NCI-H1105 (cell line): ENCODE data around the gene GPBP1L1.
"Not testable (repeated sequence)": the region's sequence is repeated elsewhere in the genome, so short reads cannot be mapped to it uniquely, and the experiment has no call there.

Experiments
- DNase-seq: peaks from one replicate; lab custom pipeline; 2025; lab: John Stamatoyannopoulos, UW

Gene GPBP1L1, protein sequence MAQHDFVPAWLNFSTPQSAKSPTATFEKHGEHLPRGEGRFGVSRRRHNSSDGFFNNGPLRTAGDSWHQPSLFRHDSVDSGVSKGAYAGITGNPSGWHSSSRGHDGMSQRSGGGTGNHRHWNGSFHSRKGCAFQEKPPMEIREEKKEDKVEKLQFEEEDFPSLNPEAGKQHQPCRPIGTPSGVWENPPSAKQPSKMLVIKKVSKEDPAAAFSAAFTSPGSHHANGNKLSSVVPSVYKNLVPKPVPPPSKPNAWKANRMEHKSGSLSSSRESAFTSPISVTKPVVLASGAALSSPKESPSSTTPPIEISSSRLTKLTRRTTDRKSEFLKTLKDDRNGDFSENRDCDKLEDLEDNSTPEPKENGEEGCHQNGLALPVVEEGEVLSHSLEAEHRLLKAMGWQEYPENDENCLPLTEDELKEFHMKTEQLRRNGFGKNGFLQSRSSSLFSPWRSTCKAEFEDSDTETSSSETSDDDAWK

GRCh38 chr1:45686288-45687013 lies at the start of gene GPBP1L1:
Gene GPBP1L1, minus strand, starts transcription at chr1:45686533. Its CDS starts 27,446 bp downstream, at chr1:45659087.
- peak; percentile 95 for DNase-seq

DNA sequence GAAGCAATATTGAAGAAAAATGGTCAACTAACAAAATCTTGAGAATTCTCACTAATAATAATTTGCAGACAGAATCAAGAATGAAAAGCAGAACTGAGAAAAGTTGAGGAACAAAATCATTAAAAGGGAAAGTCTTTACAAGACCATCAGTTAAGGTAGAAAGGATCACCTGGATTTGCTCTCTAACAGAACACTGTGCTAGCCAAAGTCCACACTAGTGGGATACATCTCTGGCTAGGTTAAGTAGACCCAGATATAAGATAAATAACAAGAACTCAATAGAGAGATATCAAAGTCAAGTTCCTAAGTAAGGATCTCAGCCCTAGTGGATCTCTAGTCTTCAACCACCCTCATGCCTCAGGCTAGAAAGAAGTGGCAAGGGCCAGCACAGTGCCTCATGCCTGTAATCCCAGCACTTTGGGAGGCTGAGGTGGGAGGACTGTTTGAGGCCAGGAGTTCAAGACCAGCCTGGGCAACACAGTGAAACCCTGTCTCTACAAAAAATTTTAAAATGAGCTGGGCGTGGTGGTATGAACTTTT lies 44.5 kb upstream of the GPBP1L1 start:
- no peak for DNase-seq

DNA sequence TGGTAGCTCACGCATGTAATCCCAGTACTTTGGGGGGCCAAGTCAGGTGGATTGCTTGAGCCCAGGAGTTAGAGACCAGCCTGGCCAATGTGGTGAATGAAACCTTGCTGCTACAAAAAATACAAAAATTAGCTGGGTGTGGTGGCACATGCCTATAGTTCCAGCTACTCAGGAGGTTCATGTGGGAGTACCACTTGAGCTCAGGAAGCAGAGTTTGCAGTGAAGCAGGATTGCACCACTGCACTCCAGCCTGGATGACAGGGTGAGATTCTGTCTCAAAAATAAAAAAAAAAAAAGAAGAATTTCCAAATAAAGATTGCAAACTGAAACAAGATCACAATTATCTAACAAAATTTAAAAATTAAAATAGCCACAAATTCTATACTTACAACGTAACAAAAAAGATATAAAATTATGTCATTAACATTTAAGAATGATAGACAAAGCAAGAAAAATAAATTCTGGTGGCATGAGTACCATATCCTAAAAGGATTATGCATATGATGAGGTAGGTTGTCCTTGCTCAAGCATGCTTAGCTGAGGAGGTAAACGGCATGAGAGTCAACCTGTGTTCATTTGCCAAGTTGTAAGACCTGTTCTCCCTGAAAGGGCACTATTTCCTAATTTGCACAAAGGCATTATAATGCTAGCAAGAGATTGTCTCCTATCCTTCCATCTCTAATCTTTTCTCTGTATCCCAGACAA lies 43.9 kb upstream of the GPBP1L1 start:
- DNase-seq = no peak

DNA sequence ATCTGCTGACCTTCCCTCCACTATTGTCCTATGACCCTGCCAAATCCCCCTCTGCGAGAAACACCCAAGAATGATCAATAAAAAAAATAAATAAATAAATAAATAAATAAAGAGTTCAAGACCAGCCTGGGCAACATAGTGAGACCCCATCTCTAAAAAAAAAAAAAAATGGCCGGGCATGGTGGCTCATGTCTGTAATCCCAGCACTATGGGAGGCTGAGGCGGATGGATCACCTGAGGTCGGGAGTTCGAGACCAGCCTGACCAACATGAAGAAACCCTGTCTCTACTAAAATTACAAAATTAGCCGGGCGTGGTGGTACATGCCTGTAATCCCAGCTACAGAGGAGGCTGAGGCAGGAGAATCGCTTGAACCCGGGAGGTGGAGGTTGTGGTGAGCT lies 39.7 kb upstream of the GPBP1L1 start:
- DNase-seq = not testable (repeated sequence)

DNA sequence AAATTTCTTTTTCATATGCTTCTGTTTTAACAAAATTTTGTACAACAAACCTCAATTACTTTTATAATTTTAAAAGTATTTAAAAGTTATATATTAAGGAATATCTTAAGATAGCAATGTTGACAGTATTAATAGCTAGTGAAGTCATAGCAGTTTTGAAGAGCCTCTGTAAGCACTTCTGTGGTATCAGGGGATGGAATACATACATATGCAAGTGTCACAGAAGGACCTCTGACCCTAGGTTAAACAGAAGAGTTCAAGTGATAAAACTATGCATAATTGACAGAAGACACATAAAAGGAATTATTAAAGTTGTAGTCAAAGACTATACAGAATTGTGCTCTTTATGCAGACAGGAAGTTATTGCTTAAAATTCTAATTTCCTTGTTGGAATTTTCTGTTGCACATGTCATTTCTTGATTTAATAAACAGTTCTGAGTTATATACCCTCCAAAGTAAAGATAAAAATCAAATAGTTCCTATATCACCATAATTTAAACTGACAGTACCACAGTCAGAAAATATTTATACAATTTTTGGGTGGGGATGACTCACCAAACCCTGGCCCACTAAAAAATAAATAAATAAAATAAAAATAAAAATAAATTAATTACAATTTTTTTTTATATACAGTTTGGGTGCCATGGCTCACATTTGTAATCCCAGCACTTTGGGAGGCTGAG lies 37.1 kb upstream of the GPBP1L1 start:
- DNase-seq = no peak

DNA sequence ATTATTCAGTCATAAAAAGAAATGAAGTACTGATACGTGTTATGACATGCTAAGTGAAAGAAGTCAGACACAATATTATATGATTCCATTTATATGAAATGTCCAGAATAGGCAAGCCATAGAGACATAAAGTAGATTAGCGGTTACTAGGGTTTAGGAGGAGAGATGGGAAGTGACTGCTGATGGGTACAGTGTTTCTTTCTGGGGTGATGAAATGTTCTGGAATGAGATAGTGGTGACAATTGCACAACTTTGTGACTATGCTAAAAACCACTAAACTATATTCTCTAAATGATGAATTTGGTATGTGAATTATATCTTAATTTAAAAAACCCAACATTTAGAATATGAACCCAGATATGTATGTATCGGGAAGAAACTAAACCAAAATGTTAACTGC lies 36.5 kb upstream of the GPBP1L1 start:
- no peak for DNase-seq

- DNase-seq = no peak
Observed at GRCh38 chr1:45721207-45721606, 34.9 kb upstream of the GPBP1L1 start.

- no peak for DNase-seq
Observed at GRCh38 chr1:45718289-45718688, 32.0 kb upstream of the GPBP1L1 start.

GRCh38 chr1:45717386-45717785 lies 31.1 kb upstream of the GPBP1L1 start:
- DNase-seq = not testable (repeated sequence)

- no peak for DNase-seq
Observed at GRCh38 chr1:45716700-45717099, 30.4 kb upstream of the GPBP1L1 start.

GRCh38 chr1:45713711-45714110 lies 27.4 kb upstream of the GPBP1L1 start:
- no peak for DNase-seq

DNA sequence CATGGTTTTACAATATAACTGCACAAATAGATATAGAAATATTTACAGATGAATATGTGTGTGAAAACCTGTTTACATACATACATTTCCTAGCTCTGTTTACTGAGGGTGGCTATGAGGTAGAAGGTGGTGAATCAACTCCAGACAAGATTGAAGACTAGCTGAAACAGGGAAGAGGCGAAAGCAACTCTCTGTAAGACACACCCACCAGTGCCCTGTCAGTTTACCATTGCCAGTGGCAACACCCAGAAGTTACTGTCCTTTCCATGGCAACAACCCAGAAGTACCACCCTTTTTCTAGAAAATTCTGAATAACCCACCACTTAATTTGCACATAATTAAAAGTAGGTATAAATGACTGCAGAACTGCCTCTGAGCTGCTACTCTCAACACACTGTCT lies 18.3 kb upstream of the GPBP1L1 start:
- DNase-seq = no peak

DNA sequence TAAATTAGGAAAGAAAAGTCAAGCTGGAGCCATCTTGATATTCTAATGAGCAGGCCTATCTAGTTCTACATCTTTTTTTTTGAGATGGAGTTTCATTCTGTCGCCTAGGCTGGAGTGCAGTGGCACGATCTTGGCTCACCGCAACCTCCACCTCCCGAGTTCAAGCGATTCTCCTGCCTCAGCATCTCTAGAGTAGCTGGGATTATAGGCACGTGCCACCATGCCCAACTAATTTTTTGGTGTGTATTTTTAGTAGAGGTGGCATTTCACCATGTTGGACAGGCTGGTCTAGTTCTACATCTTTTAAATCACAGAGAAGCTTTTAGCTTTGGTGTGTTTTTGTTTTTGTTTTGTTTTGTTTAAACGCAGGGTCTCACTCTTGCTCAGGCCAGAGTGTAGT lies 8.5 kb upstream of the GPBP1L1 start:
- DNase-seq = no peak

- not testable (repeated sequence) for DNase-seq
Observed at GRCh38 chr1:45693811-45694210, 7.5 kb upstream of the GPBP1L1 start.

DNA sequence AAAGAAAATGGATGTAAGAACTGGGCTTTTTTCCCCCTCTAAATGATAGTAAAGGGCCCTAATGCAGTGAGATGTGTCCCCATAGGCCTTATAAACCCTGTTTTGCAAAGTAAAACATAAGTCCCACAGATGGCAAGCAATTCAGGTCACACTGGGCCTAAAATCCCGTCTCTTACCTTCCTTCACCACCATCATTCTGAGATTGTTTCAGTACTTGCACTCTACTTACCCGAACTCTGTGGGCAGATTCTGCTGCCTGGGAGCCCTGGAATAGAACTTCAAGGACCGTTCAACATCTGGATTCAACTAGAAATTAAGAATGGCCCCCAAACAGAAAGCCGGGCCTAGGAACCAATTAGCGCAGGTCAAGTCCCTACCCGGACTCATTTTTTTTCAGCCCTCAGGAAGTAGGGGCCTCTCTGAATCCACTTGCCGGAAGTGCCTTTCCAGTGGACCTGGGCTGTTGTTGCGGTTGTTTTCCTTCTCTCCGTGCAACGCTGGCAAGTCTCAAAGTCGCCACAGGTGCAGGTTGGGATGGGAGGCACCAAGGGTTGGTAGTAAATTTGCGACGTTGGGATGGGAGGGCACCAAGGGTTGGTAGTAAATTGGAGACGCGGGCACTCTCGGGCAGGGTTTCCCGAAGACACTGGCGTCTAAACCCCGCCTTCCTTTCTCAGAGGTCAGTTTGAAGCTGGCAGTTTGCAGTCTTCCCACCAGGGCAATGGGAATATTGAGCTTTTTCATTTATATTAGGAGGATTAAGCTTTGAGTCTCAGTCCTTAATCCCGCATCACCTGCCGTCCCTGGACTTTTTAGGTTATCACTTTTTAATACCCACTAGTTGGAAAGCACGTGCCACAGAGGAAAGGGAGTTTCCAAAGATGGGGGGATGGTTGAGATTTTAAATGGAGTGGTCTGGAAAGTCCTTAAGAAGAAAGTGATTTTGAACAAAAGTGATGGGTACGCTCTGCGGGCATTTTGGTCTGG lies 1.7 kb upstream of the GPBP1L1 start, which contains the start of gene TMEM69:
TSS of gene TMEM69 (plus strand) at position 428 of the 987 bp plus-strand sequence. CDS start 2,888 bp downstream, outside the sequence.
- DNase-seq = peak; percentile 73

GRCh38 chr1:45687014-45687753 lies 851 bp upstream of the GPBP1L1 start:
- DNase-seq = peak; percentile 98

DNA sequence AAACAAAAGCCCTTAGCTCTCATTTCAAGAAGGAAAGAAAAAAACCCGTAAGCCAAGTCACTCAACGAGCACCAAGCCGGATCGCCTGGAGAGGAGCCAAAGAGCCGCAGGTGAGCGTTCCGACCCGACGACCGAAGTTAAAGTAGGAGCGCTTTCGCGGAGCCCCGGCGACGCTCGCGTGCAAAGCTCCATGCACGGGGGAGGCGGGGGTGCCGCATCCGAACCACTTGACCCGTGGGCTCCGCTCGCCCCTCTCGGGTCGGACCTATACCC lies 382 bp downstream of the GPBP1L1 start:
- DNase-seq = peak; percentile 52

DNA sequence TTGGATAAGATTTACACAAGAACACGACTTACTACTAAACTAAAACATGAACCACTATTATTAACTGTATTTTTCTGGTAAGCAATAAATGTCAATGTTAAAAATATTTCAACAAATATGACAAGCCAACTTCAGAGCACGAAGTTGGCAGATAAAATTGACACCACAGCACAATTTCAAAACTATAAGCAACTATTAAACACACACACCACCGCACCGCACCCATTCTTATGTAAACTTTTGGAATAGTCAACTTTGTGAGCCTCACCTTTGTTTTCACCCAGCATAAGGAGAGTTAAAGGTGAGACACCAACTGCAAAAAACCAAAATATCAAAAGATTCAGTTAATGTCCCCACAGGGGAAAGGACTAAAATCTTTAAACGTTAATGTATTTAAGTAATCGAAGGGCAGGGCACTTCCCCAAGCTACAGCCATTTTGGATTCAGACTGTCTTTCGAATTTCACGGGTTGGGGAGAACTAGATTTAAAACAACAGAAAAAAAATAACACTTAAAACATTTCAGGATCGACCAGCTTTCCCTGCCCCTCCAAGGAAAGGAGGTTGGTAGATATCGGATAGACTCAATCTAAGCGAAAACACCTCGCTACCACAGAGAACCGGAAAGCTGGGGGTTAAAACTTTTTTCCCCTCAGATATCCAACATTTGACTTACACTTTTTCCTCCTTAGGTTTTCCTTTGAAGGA lies 872 bp downstream of the GPBP1L1 start:
- DNase-seq = peak; percentile 5

- no peak for DNase-seq
Observed at GRCh38 chr1:45684402-45684801, 1.9 kb downstream of the GPBP1L1 start.
